Hippocampal formation (tissue), 2 donors: ENCODE measurements around the gene CIZ1.
"Not testable (repeated sequence)": the region's sequence is repeated elsewhere in the genome, so short reads cannot be mapped to it uniquely, and the experiment has no call there.

Source experiments
- DNase-seq, 2 donors: peaks; one replicate each; lab custom pipeline; 2025; lab: John Stamatoyannopoulos, UW

CIZ1 gene

DNA sequence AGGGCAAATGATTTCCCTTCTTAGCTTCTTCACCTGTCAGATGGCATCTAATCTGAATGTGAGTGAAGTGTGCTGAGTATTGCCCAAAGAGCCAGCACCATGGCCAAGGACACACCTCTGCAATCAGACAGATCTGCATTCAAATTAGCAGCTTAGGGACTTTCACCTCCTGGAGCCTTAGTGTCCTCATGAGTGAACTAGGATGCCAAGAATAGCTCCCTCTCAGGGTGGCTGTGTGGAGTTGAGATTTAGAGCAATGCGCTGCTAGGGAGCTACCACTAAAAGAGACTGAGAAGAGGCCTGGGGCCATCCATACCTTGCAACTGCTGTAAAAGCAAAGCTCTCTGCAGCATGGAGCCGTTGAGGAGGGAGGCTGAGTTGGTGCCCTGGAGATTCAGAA is 1.4 kb downstream of the CIZ1 start:
- DNase-seq = no peak

- DNase-seq = no peak
Observed at GRCh38 chr9:128188209-128188608, 3.2 kb downstream of the CIZ1 start.

DNA sequence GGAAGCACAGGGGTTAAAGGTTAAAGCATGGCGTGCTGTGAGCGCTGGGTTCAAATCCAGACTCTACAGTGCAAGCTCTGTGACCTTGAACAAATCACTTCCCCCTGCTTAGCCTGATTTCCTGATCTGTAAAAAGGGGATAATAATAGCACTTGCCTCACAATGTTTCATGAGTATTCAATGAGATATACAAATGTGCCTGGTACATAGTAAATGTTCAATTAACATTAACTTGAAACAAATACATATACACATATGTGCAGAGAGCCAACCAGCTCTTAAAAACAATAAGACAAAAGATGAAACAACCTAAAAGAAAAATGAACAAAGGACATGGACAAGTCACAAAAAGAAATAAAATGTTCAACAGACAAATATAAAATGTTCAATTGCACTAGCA is 4.0 kb downstream of the CIZ1 start:
- no peak for DNase-seq

DNA sequence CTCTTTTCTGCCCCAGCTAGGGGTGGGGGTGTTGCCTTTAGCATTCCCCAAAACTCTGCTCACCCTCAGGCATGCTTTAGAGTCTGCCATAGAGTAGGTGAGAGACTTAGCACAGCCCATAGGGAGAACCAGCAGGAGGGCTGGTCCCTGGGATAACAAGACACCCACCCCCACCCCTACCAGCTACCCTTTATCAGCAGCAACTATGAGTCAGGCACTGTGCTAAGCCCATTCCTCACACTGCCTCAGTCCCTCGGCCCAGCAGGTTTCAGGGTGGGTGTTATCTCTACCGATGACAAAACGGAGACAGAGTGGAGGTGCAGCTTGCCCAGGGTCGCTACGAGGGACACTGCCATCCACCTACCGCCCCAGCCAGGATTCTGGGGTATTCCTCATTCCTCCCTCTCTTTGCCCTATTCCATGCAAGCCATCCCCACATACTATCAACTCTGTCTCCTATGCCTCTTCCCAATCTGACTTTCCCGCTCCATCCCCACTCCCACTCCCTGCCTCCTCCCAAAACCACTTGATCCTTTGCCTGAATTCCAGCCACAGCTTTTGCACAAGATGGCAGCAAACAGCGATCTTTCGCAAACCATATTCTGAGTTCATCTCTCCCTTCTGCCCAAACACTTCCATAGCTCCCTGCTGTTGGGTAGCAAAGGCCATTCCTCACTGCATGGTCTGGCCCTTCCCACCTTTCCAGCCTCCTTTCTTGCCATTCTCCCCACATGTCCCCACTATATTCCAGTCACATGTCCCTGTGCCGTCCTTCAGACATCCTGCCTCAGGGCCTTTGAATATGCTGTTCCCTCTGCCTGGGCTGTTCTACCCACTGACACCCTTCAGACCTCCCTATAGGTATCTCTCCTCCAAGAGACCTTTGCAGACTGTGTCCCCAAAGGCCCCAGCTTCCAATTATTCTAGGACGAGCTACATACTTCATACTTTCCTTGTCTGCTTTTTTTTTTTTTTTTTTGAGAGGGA is 5.1 kb downstream of the CIZ1 start:
- no peak for DNase-seq

DNA sequence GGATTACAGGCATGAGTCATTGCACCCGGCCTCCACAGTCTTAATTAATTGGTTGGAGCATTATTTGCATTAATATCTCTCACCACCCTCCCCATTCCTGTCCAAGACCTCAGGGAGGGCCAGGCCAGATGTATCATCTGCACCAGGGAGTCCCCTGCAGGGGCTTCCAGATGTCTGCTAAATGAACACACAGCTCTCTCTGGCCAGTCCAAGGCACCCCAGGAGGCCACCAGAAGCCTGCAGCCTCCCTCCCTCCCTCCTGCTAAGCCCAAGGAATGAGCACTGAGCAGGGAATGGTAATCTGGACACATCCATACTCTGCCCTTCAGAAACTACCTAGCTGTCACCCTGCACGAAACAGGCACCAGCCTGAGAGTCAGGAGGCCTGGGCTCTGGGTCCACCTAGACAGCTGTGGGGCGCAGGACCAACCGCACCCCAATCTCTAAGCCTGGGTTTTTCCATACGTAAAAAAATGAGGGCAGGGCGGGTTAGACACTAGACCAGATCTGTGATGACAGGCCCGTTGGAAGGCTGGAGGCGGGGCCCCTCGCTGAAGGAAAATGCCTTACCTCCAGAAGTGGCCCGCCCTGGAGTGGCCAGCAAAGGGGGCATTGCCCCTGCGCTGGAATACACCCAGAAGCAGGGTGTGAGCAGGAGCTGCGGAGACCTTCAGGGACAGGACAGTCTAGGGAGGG is 8.3 kb downstream of the CIZ1 start:
- DNase-seq = no peak

DNA sequence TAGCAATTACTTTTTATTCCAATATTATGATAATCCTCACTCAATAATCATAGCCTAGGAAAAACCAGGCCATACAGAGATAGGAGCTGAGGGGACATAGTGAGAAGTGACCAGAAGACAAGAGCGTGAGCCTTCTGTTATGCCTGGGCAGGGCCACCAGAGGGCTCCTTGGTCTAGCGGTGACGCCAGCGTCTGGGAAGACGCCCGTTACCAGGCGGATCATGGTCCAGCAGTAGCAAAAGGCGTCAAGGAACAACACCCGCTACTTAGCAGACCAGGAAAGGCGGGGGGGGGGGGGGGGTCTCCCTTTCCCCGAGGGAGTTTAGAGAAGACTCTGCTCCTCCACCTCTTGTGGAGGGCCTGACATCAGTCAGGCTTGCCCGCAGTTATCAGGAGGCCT is 9.9 kb downstream of the CIZ1 start:
- not testable (repeated sequence) for DNase-seq

DNA sequence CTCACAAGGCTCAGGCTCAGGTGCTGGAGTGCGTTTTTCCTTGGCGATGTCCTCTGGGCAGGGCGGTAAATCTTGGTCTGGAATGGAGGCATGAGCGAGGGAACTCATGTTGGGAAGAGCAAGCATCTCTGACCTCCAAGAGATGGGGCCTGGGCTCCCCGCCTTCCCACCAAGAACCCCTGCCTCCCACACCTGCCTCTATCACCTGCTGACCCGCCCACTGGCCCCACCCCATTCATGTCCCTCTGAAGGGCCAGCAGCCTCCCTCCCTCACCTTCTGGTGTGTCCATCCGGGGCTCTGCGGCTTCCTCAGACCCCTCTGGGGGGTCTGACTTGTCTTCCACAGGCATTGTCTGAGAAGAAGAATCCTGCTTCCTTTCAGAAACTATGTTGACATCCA is 10.9 kb downstream of the CIZ1 start:
- DNase-seq = no peak

DNA sequence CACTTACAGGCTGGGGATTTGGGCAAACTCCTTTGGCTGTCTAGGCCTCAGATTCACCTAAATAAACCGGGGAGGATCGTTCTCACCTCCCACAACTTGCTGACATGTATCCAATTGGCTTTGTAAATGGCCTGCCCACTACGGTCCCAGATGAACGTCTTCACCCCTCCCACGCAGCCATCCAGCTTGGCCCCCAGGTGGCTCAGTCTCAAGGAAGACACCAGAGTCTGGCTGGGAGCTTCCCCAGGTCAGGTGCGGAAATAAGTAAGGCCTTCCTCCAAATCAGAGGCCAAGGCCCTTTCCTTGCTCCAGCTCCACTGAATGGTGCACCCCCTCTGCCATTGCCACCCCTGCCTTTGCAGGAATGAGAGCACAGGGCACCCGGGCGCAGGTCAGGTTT is 11.4 kb downstream of the CIZ1 start:
- DNase-seq = no peak

DNA sequence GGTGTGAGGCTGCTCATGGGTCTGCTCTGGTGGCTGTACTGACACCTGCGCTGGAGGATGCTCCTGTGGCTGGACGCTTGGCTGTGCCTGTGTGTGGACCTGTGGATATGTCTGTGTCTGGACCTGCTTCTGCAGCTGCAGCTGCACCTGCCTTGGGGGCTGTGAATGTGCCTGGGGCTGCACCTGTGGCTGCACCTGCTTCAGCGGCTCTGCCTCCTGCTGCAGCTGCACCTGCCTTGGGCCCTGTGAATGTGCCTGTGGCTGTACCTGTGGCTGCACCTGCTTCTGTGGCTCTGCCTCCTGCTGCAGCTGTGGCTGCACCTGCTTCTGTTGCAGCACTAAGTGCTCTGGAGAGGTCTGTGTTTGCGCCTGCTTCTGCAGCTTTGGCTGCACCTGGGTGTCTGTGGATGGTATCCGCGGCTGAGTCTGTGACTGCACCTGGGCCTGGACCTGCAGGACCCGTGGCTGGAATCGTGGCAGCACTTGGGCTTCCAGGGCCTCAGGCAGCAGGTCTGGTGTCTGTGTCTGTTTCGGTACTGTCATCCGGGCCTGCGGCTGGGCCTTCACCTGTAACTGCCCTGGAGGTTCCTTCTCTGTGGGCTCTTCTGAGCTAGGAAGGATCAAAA is 12.5 kb downstream of the CIZ1 start:
- DNase-seq = no peak

GRCh38 chr9:128175726-128176125 is 15.6 kb downstream of the CIZ1 start:
- DNase-seq = no peak

- DNase-seq = no peak
Observed at GRCh38 chr9:128175102-128175563, 16.2 kb downstream of the CIZ1 start.

DNA sequence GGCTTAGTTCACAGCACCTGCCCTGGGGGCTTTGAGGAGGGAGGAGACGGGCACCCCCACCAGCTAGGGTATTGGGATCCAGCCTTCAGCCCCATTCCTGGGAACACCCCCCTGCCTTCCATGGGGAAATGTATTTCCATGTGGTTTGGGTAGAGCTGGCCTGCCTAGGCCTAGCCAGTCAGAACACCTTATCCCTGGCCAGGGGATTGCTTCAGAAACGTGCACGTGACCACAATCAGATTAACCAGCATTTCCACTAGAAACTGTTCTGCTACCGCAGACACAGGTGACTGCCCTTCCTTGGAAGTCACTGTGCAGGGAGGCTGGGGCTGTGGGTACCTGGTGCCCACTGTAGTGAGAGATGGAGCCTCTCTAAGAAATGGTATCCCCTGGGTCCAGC is 17.3 kb downstream of the CIZ1 start:
- DNase-seq = no peak

GRCh38 chr9:128169925-128170324 is 21.4 kb downstream of the CIZ1 start:
- no peak for DNase-seq

DNA sequence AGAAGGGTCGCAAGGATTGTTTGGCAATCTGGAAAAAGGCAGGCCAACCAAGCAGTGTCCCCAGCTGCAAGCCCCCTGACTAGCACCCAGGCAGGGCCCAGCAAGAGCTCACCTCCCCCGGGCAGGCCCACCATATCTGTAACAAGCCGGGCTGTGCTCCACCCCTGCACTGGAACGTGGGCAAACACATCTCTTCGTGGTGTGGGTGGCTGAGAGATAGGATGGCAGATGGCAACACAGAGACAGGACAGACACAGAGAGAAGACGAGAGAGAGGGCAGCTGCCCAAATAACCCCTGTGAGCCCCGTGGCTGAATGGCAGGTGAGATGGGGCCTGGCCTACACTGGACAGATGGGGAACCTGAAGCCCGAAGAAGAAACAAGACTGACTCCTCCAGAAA is 21.9 kb downstream of the CIZ1 start:
- DNase-seq = no peak

GRCh38 chr9:128168731-128169308 is 22.6 kb downstream of the CIZ1 start:
- no peak for DNase-seq

GRCh38 chr9:128167209-128167608 is 24.2 kb downstream of the CIZ1 start:
- no peak for DNase-seq

DNA sequence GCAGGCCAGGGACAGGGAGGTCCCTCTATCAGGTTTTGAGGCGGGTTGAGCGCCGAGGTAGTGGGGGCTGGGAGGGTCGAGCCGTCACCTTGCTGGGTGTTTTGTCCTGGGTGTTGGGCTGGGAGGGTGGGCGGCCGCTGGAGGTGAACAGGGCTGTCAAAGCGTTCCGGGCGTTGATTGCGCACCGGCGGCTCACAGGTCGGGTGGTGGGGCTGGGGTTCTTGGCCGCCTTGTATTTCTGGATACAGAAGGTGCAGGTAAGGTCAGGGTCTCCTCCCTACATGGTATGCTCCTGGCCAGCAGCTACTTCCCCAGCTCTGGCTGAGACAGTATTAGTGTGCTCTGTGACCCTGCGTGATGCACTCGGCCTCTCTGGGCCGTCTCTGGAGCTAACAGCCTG is 25.2 kb downstream of the CIZ1 start:
- DNase-seq = no peak

- no peak for DNase-seq
Observed at GRCh38 chr9:128164307-128164885, 27.0 kb downstream of the CIZ1 start.

GRCh38 chr9:128163523-128164306 is 27.7 kb downstream of the CIZ1 start:
- no peak for DNase-seq

GRCh38 chr9:128163027-128163515 is 28.3 kb downstream of the CIZ1 start:
- no peak for DNase-seq
